ENCODE results near the gene PRKAR1B.
A peak's percentile ranks its signal among the peaks of the same experiment; 100 is the strongest.

- TF ChIP-seq SP1 (IDR thresholded peaks at IDR 0.05; ENCODE audit: low read depth) (no peak), POLR2A (IDR thresholded peaks at IDR 0.05; ENCODE audit: borderline replicate concordance, extremely low read depth, insufficient read depth, insufficient read length) (no peak), ZFX (IDR thresholded peaks at IDR 0.05) (no peak; the same call in 1 of the 2 replicates), TCF7L2 (IDR thresholded peaks at IDR 0.05; ENCODE audit: borderline replicate concordance, extremely low read depth, insufficient read depth, insufficient read length) (no peak), CTCF (IDR thresholded peaks at IDR 0.05 in 2 of 3, conservative IDR thresholded peaks at IDR 0.05 in 1 of 3; ENCODE audit: borderline replicate concordance in 1 of 3, insufficient read depth in 1 of 3, low read depth in 2 of 3, low read length in 2 of 3) (no peak), MAX (IDR thresholded peaks at IDR 0.05) (no peak), EZH2 (IDR thresholded peaks at IDR 0.05) (no peak), POLR2AphosphoS5 (IDR thresholded peaks at IDR 0.05; ENCODE audit: low read depth, low read length) (peak; percentile 90), ZBTB33 (IDR thresholded peaks at IDR 0.05; ENCODE audit: extremely low read depth, insufficient replicate concordance, low read length) (no peak), EZH2phosphoT487 (IDR thresholded peaks at IDR 0.05; ENCODE audit: borderline replicate concordance) (no peak), ZNF274 (IDR thresholded peaks at IDR 0.05; ENCODE audit: low read depth, low read length) (no peak), ATF3 (IDR thresholded peaks at IDR 0.05) (no peak)
Observed at GRCh38 chr7:518630-519483, 208.2 kb downstream of the PRKAR1B start.

Data from HCT116 (cell line).